Bronchial epithelial cell (primary cell): ENCODE results near the gene NELFB. TPM values are rescaled to one million over a fixed set of nuclear protein-coding genes. Genes with fewer than 3 reads are reported as not detected.

Experiments used
- DNase-seq: peaks from one replicate; pipeline ENCODE4 v3.0.0-alpha.2; 2010; ENCODE audit warnings: low read depth
- FAIRE-seq: peaks from 2 replicates; lab custom pipeline; 2011; peaks lifted over from hg19 to GRCh38; lab: Jason Lieb, UNC
- H3K27me3 ChIP-seq: 2 replicates; pipeline ENCODE4 v1.5.1; 2011; ENCODE audit warnings: low read length; ENCODE audit not compliant: control insufficient read depth, insufficient read depth
- H3K36me3 ChIP-seq: 2 replicates; pipeline ENCODE4 v1.5.1; 2011; ENCODE audit warnings: low read length; ENCODE audit not compliant: control insufficient read depth, insufficient read depth
- H3K4me3 ChIP-seq: 2 replicates; pipeline ENCODE4 v1.5.1; 2011; ENCODE audit warnings: mild to moderate bottlenecking, low read depth, low read length, control low read depth
- CTCF ChIP-seq: IDR thresholded peaks from 2 replicates; pipeline ENCODE4 v1.5.1; 2011; ENCODE audit warnings: mild to moderate bottlenecking, moderate library complexity, low read length, control low read depth, inconsistent platforms; ENCODE audit not compliant: insufficient read depth, severe bottlenecking
- total RNA-seq: library from RNA; depleted of rRNA; stranded (reverse); fragments of >200 nt; gene quantifications from 2 replicates; pipeline ENCODE4 v1.2.1, GENCODE V29; 2014

NELFB gene
- total RNA-seq, 1 donor from 2014 or later: 67.9 TPM

GRCh38 chr9:137294681-137295237 is 39.6 kb downstream of the NELFB start:
- TF ChIP-seq CTCF: peak; percentile 2
- Histone ChIP-seq H3K27me3 (no peaks in the 10 kb centered on the region), H3K4me3 (no peak overlapping the region), H3K36me3 (no peaks in the 10 kb centered on the region)
- DNase-seq (no peak), FAIRE-seq (no peak)

GRCh38 chr9:137295238-137295811 is 40.2 kb downstream of the NELFB start:
- DNase-seq: no peak
- no peaks in the 10 kb centered on the region for H3K36me3 ChIP-seq
- no peaks in the 10 kb centered on the region for H3K27me3 ChIP-seq
- H3K4me3 ChIP-seq: peak overlapping the region; percentile 21
- TF ChIP-seq CTCF: peak; percentile 36
- FAIRE-seq: no peak

- DNase-seq: no peak
- no peak for TF ChIP-seq CTCF
- peak overlapping the region; percentile 21 for H3K4me3 ChIP-seq
- H3K27me3 ChIP-seq: no peaks in the 10 kb centered on the region
- no peak for FAIRE-seq
- H3K36me3 ChIP-seq: no peaks in the 10 kb centered on the region
These were observed 40.9 kb downstream of the NELFB start for GRCh38 chr9:137295849-137296669.

GRCh38 chr9:137296670-137297664 is 41.8 kb downstream of the NELFB start:
- Histone ChIP-seq H3K4me3 (no peak overlapping the region), H3K27me3 (no peaks in the 10 kb centered on the region), H3K36me3 (no peaks in the 10 kb centered on the region)
- DNase-seq: no peak
- no peak for FAIRE-seq
- TF ChIP-seq CTCF: no peak

- no peaks in the 10 kb centered on the region for H3K27me3 ChIP-seq
- no peaks in the 10 kb centered on the region for H3K36me3 ChIP-seq
- DNase-seq (no peak), FAIRE-seq (no peak)
- no peak for TF ChIP-seq CTCF
- H3K4me3 ChIP-seq: no peak overlapping the region
These were observed 42.8 kb downstream of the NELFB start for GRCh38 chr9:137297966-137298365.
